ENCODE results near the gene ZNF585A.
"Not testable (repeated sequence)": the region's sequence is repeated elsewhere in the genome, so short reads cannot be mapped to it uniquely, and the experiment has no call there.

Gene ZNF585A
- total RNA-seq, result 2.5 to 10.7 (median 5.1) reads per million in 4 donors

- DNase-seq, result peak; percentile 82 to 93 (median 85)
These were observed at the start of gene ZNF585A for GRCh38 chr19:37172368-37173366. Gene ZNF585A, minus strand, starts transcription at chr19:37172695. Its CDS starts 2,785 bp downstream, at chr19:37169910.

- DNase-seq, result no peak
These were observed 48.6 kb upstream of the ZNF585A start for GRCh38 chr19:37221136-37221535.

- no peak for DNase-seq
These were observed 47.9 kb upstream of the ZNF585A start for GRCh38 chr19:37220383-37220782.

- DNase-seq, result no peak
These were observed 46.1 kb upstream of the ZNF585A start for GRCh38 chr19:37218592-37218935.

GRCh38 chr19:37217775-37218591 is 45.5 kb upstream of the ZNF585A start, which contains the start of gene ZNF383:
Gene ZNF383, plus strand, starts transcription at chr19:37218214. Its CDS starts 12,240 bp downstream, at chr19:37230454.
- peak; percentile 48 to 91 (median 66) for DNase-seq

- no peak for DNase-seq
These were observed 44.9 kb upstream of the ZNF585A start for GRCh38 chr19:37217480-37217774.

- no peak for DNase-seq
These were observed 25.3 kb upstream of the ZNF585A start for GRCh38 chr19:37197768-37198167.

- DNase-seq, result not testable (repeated sequence)
These were observed 24.6 kb upstream of the ZNF585A start for GRCh38 chr19:37197115-37197514.

- DNase-seq, result not testable (repeated sequence)
These were observed 22.8 kb upstream of the ZNF585A start for GRCh38 chr19:37195248-37195647.

GRCh38 chr19:37186071-37186470 is 13.6 kb upstream of the ZNF585A start:
- DNase-seq, result not testable (repeated sequence)

- DNase-seq, result no peak
These were observed 6.9 kb downstream of the ZNF585A start for GRCh38 chr19:37165635-37166034.

- DNase-seq, result no peak
These were observed 12.3 kb downstream of the ZNF585A start for GRCh38 chr19:37160153-37160552.

- DNase-seq, result no peak
These were observed 24.3 kb downstream of the ZNF585A start for GRCh38 chr19:37148214-37148613.

- DNase-seq, result no peak
These were observed 36.4 kb downstream of the ZNF585A start for GRCh38 chr19:37136111-37136510.

GRCh38 chr19:37128821-37129177 is 43.7 kb downstream of the ZNF585A start:
- DNase-seq, result no peak

- no peak for DNase-seq
These were observed 44.3 kb downstream of the ZNF585A start for GRCh38 chr19:37127999-37128820.

GRCh38 chr19:37122093-37122492 is 50.4 kb downstream of the ZNF585A start:
- DNase-seq, result not testable (repeated sequence)

- no peak for DNase-seq
These were observed 58.5 kb downstream of the ZNF585A start for GRCh38 chr19:37114001-37114400.

GRCh38 chr19:37111753-37112152 is 60.7 kb downstream of the ZNF585A start:
- DNase-seq, result not testable (repeated sequence)

GRCh38 chr19:37104135-37104534 is 68.4 kb downstream of the ZNF585A start:
- not testable (repeated sequence) for DNase-seq

- no peak for DNase-seq
These were observed 73.9 kb downstream of the ZNF585A start for GRCh38 chr19:37098570-37098969.

GRCh38 chr19:37095859-37096258 is 76.6 kb downstream of the ZNF585A start:
- DNase-seq, result no peak
